ENCODE data around the gene SAP130. TPM values are rescaled to one million over a fixed set of nuclear protein-coding genes. Genes with fewer than 3 reads are reported as not detected.
"Not testable (repeated sequence)": the region's sequence is repeated elsewhere in the genome, so short reads cannot be mapped to it uniquely, and the experiment has no call there.

SAP130 gene
- total and polyA plus RNA-seq, 7 donors = 6.3 to 14.3 (median 10.5) TPM

DNA sequence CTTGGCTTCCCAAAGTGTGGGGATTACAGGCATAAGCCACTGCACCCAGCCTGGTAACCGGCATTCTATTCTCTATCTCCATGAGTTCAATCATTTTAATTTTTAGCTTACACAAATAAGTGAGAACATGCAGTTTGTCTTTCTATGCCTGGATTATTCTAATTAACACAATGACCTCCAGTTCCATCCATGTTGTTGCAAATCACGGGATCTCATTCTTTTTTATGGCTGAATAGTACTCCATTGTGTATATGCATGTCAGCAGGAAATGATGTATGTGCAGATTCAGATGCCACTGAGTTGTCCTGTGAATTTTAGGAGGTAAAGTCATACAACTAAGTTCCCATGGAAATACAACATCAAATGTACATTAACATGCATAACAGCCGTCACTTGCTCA is 117.4 kb downstream of the SAP130 start:
- TF ChIP-seq, protein P1, sequence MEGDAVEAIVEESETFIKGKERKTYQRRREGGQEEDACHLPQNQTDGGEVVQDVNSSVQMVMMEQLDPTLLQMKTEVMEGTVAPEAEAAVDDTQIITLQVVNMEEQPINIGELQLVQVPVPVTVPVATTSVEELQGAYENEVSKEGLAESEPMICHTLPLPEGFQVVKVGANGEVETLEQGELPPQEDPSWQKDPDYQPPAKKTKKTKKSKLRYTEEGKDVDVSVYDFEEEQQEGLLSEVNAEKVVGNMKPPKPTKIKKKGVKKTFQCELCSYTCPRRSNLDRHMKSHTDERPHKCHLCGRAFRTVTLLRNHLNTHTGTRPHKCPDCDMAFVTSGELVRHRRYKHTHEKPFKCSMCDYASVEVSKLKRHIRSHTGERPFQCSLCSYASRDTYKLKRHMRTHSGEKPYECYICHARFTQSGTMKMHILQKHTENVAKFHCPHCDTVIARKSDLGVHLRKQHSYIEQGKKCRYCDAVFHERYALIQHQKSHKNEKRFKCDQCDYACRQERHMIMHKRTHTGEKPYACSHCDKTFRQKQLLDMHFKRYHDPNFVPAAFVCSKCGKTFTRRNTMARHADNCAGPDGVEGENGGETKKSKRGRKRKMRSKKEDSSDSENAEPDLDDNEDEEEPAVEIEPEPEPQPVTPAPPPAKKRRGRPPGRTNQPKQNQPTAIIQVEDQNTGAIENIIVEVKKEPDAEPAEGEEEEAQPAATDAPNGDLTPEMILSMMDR (IDR thresholded peaks at IDR 0.05) = no peak
- 91 to 96% (median 94%) methylated on average over 3 of the region's 3 CpGs for WGBS, 3 donors
- no peaks in the 10 kb centered on the region for H3K36me3 ChIP-seq (ENCODE audit: insufficient read depth in 1 of 2, low read depth in 1 of 2)
- intact Hi-C loops (cut with DNase I) = no loop called here
- DNase-seq = no peak
- H3K27me3 ChIP-seq (ENCODE audit: insufficient read depth in 3 of 3, low read length in 2 of 3) = peaks cover 0 to 12% (median 2%) of the 10 kb centered on the region in 3 donors
- no peaks in the 10 kb centered on the region for H3K9me3 ChIP-seq
- H3K4me3 ChIP-seq = no peak overlapping the region
- H3K27ac ChIP-seq = no peak overlapping the region
- no peak for ATAC-seq
- no peaks in the 10 kb centered on the region for H3K4me1 ChIP-seq

DNA sequence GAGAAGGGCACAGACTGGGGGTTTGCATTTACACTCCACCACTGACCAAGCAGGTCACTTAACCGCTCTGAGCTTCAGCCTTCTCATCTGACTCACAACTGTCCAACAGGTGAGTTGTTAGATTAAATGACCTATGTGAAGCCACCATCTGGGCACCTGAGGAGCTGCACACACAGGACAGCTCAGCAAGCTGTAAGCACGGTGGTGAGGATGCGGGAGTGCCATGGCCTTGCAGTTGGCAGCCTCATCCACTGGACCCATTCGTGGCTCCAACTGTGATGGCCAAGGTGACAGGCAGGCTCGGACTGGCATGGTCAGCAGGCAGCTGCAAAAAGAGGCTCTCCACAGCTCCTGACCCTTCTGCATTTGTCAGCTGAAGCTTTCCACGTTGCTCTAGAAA is 118.8 kb downstream of the SAP130 start:
- Histone ChIP-seq H3K4me1 (no peaks in the 10 kb centered on the region), H3K9me3 (no peaks in the 10 kb centered on the region), H3K27ac (no peak overlapping the region), H3K27me3 (ENCODE audit: insufficient read depth in 3 of 3, low read length in 2 of 3) (peaks cover 0 to 17% (median 4%) of the 10 kb centered on the region in 3 donors), H3K4me3 (no peak overlapping the region), H3K36me3 (ENCODE audit: insufficient read depth in 1 of 2, low read depth in 1 of 2) (no peaks in the 10 kb centered on the region)
- intact Hi-C loops (cut with DNase I) = no loop called here
- no peak for ATAC-seq
- 42 to 54% (median 44%) methylated on average over 6 of the region's 6 CpGs for WGBS, 3 donors
- TF ChIP-seq, protein P1 (IDR thresholded peaks at IDR 0.05) = no peak
- DNase-seq = no peak

DNA sequence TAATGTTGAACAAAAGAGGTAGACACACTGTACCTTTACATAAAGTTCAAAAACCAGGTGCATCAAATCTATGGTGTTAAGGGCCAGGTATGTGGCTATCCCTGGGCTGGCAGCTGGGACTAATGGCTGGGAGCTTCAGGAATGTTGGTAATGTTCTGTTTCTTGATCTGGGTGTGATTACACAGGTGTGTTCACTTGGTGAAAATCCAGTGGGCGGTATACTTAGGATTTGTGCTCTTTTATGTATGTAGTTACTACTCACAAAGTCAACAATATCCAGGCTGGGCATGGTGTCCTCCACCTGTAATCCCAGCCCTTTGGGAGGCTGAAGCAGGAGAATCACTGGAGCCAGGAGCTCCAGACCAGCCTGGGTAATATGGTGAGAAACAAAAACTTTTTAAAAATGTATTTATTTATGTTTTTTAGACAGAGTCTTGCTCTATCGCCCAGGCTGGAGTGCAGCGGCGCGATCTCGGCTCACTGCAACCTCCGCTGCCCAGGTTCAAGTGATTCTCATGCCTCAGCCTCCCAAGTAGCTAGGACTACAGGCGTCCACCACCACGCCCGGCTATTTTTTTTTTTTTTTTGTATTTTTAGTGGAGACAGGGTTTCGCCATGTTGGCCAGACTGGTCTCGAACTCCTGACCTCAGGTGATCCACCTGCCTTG is 120.0 kb downstream of the SAP130 start:
- WGBS, 3 donors = 87 to 93% (median 92%) methylated on average over 12 of the region's 12 CpGs
- intact Hi-C loops (cut with DNase I) = not testable (repeated sequence)

DNA sequence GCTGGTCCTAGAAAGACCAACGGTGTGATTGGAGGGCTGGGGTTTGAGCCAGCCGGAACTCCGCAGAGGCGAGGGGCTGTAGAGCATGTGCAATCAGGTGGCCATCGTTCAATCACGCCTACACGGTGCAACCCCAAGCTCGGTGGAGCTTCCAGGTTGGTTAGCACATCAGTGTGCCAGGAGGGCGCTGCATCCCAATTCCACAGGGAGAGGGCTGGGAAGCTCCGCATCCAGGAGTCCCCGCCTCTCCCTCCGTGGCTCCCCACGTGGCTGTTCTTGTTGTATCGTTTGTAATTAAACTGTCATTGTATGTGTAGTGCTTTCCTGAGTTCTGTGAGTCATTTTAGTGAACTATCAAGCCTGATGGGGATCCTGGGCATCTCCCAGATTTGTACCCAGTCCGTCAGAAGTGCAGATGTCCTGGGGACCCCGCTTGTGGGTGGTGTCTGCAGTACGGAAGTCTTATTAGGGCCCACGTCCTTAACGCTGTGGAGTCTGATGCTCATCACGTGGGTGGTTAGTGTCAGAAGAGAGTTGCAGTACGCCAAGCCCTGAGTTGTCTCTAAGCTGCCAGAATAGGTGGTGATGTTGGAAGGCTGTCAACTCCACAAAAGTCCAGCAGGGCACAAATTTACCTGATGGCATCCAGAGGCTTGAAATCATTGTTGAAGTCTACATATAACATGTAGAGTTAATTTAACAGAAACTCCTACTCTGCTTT is 121.5 kb downstream of the SAP130 start:
- H3K36me3 ChIP-seq (ENCODE audit: insufficient read depth in 1 of 2, low read depth in 1 of 2) = no peaks in the 10 kb centered on the region
- no peaks in the 10 kb centered on the region for H3K9me3 ChIP-seq
- no peak overlapping the region for H3K4me3 ChIP-seq
- ATAC-seq (no peak), DNase-seq (no peak)
- no peak overlapping the region for H3K27ac ChIP-seq
- TF ChIP-seq, protein P1 (IDR thresholded peaks at IDR 0.05) = no peak
- peaks cover 0 to 17% (median 4%) of the 10 kb centered on the region in 3 donors for H3K27me3 ChIP-seq (ENCODE audit: insufficient read depth in 3 of 3, low read length in 2 of 3)
- intact Hi-C loops (cut with DNase I) = no loop called here
- no peaks in the 10 kb centered on the region for H3K4me1 ChIP-seq
- 46 to 57% (median 51%) methylated on average over 21 of the region's 21 CpGs for WGBS, 3 donors

More for the DNA sequence above, 120.0 kb downstream of the SAP130 start:
- peaks cover 0 to 17% (median 4%) of the 10 kb centered on the region in 3 donors for H3K27me3 ChIP-seq (ENCODE audit: insufficient read depth in 3 of 3, low read length in 2 of 3)
- H3K36me3 ChIP-seq (ENCODE audit: insufficient read depth in 1 of 2, low read depth in 1 of 2); H3K9me3 ChIP-seq; H3K4me3 ChIP-seq; ATAC-seq; H3K4me1 ChIP-seq; H3K27ac ChIP-seq; DNase-seq: not testable (repeated sequence)

DNA sequence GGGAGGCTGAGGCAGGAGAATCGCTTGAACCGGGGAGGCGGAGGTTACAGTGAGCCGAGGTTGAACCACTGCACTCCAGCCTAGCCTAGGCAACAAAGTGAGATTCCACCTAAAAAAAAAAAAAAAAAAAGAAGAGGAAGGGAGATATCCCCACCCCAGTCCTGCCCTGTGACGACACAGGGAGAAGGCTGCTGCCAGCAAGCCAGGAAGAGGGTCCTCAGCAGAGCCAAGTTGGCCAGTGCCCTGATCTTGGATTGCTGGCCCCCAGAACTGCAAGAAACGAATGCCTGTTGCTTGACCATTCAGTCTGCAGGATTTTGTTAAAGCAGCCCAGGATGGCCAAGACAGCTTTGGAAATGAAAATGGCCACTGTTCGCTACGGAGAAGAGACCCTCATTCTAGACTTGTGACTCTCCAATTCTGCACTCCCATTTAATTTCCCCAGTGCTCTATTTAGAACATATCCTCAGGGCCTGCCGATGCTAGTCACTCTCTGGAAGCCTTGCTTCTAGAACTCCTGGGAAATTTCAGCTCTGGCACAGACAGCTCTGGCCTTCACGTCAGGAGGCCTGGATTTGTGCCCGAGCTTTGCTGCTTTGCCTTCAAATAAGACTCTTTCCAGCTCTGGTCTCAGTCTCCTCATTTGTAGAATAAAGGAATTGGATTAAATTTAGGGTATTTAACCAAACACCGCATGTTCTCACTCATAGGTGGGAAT is 126.4 kb downstream of the SAP130 start:
- peaks cover 0 to 11% (median 2%) of the 10 kb centered on the region in 3 donors for H3K27me3 ChIP-seq (ENCODE audit: insufficient read depth in 3 of 3, low read length in 2 of 3)
- no peaks in the 10 kb centered on the region for H3K4me1 ChIP-seq
- no peaks in the 10 kb centered on the region for H3K9me3 ChIP-seq
- no peaks in the 10 kb centered on the region for H3K36me3 ChIP-seq (ENCODE audit: insufficient read depth in 1 of 2, low read depth in 1 of 2)
- H3K4me3 ChIP-seq = no peak overlapping the region
- H3K27ac ChIP-seq = no peak overlapping the region
- 59 to 68% (median 62%) methylated on average over 12 of the region's 12 CpGs for WGBS, 3 donors
- intact Hi-C loops (cut with DNase I) = no loop called here
- ATAC-seq (no peak), DNase-seq (peak; percentile 45 to 70)
- TF ChIP-seq, protein P1 (IDR thresholded peaks at IDR 0.05) = no peak
